K562 treated with DMSO at 1 percent for 48 hours (cell line): Measurements from ENCODE around the gene PHF24. TPM values are rescaled to one million over a fixed set of nuclear protein-coding genes. Genes with fewer than 3 reads are reported as not detected.

Experiments used
- total RNA-seq: library from RNA; unstranded; fragments of 300-600 nt; gene quantifications from 2 replicates; pipeline ENCODE4 v1.2.3, GENCODE V29; 2022; ENCODE audit warnings: low replicate concordance; ENCODE audit errors: extremely low read depth

The PHF24 gene
- not detected in 2 replicates for total RNA-seq

GRCh38 chr9:34957492-34958410 is at the start of gene PHF24:
Gene PHF24 (plus strand): TSS chr9:34958285. CDS start chr9:34971299, 13,014 bp downstream.

GRCh38 chr9:34989003-34989945 is 31.2 kb downstream of the PHF24 start, which contains the start of gene DNAJB5:
Gene DNAJB5 (plus strand): TSS chr9:34989745. CDS start chr9:34990631, 886 bp downstream.

Other genes starting within 250 kb of the PHF24 start
- not detected in 2 replicates for gene CCL21, start 248.1 kb upstream of the PHF24 start, total RNA-seq
- not detected in 2 replicates for gene DNAJB5, start 31.5 kb downstream of the PHF24 start, total RNA-seq
- gene VCP, start 114.3 kb downstream of the PHF24 start, total RNA-seq: 110 TPM in 1 of 2 replicates, not detected in the other
- gene FANCG, start 121.7 kb downstream of the PHF24 start, total RNA-seq: not detected in 2 replicates
- gene PIGO, start 138.3 kb downstream of the PHF24 start, total RNA-seq: not detected in 2 replicates
- not detected in 2 replicates for gene STOML2, start 144.8 kb downstream of the PHF24 start, total RNA-seq
- not detected in 2 replicates for gene ATOSB, start 157.6 kb downstream of the PHF24 start, total RNA-seq
- not detected in 2 replicates for gene UNC13B, start 203.7 kb downstream of the PHF24 start, total RNA-seq